H9 (cell line): ENCODE data around the gene C12orf57. TPM values are rescaled to one million over a fixed set of nuclear protein-coding genes. Genes with fewer than 3 reads are reported as not detected.
A peak's percentile ranks its signal among the peaks of the same experiment; 100 is the strongest.

ENCODE experiments used
- DNase-seq: peaks from one replicate; pipeline ENCODE4 v3.0.0-alpha.2; 2017
- H2AFZ ChIP-seq: one replicate; pipeline ENCODE4 v1.6.1; 2013; ENCODE audit warnings: mild to moderate bottlenecking, low read length, control low read depth, moderate library complexity
- H2AK5ac ChIP-seq: 2 replicates; pipeline ENCODE4 v1.6.1; 2013; ENCODE audit warnings: low read length, control low read depth, mixed read lengths; ENCODE audit not compliant: insufficient read length
- H2BK120ac ChIP-seq: one replicate; pipeline ENCODE4 v1.6.1; 2013; ENCODE audit warnings: low read depth, mild to moderate bottlenecking, low read length, control low read depth, inconsistent platforms; ENCODE audit not compliant: poor library complexity, severe bottlenecking
- H2BK12ac ChIP-seq: 2 replicates; pipeline ENCODE4 v1.6.1; 2013; ENCODE audit warnings: low read length, control low read depth, mixed read lengths, low read depth; ENCODE audit not compliant: insufficient read length
- H2BK15ac ChIP-seq: 2 replicates; pipeline ENCODE4 v1.6.1; 2013; ENCODE audit warnings: low read depth, low read length, control low read depth
- H2BK20ac ChIP-seq: one replicate; pipeline ENCODE4 v1.6.1; 2013; ENCODE audit warnings: low read depth, mild to moderate bottlenecking, low read length, control low read depth, inconsistent platforms; ENCODE audit not compliant: poor library complexity, severe bottlenecking
- H2BK5ac ChIP-seq: 2 replicates; pipeline ENCODE4 v1.6.1; 2013; ENCODE audit warnings: low read length, control low read depth, mixed read lengths; ENCODE audit not compliant: insufficient read length
- H3K14ac ChIP-seq: 2 replicates; pipeline ENCODE4 v1.6.1; 2013; ENCODE audit warnings: low read length, control low read depth; ENCODE audit not compliant: insufficient read depth
- H3K18ac ChIP-seq: 2 replicates; pipeline ENCODE4 v1.6.1; 2013; ENCODE audit warnings: low read depth, mild to moderate bottlenecking, mixed read lengths, low read length, control low read depth; ENCODE audit not compliant: insufficient read length
- H3K23ac ChIP-seq: 2 replicates; pipeline ENCODE4 v1.6.1; 2013; ENCODE audit warnings: low read length, control low read depth, mixed read lengths, low read depth; ENCODE audit not compliant: insufficient read length
- H3K23me2 ChIP-seq: 2 replicates; pipeline ENCODE4 v1.6.1; 2013; ENCODE audit warnings: low read depth, mild to moderate bottlenecking, mixed read lengths, low read length, control low read depth; ENCODE audit not compliant: insufficient read length, poor library complexity, severe bottlenecking
- H3K27ac ChIP-seq: 2 replicates; pipeline ENCODE4 v1.5.1; 2013; ENCODE audit warnings: low read length, control low read depth, mixed read lengths, low read depth; ENCODE audit not compliant: insufficient read length
- H3K27me3 ChIP-seq: 2 replicates; pipeline ENCODE4 v1.6.1; 2013; ENCODE audit warnings: low read length, control low read depth, inconsistent platforms; ENCODE audit not compliant: insufficient read depth
- H3K4ac ChIP-seq: 2 replicates; pipeline ENCODE4 v1.6.1; 2013; ENCODE audit warnings: low read depth, mild to moderate bottlenecking, control low read depth, inconsistent platforms, low read length, moderate library complexity
- H3K4me1 ChIP-seq: 2 replicates; pipeline ENCODE4 v1.6.1; 2013; ENCODE audit warnings: low read length, control low read depth, inconsistent platforms; ENCODE audit not compliant: insufficient read depth
- H3K4me2 ChIP-seq: 2 replicates; pipeline ENCODE4 v1.6.1; 2013; ENCODE audit warnings: low read length, control low read depth, mixed read lengths; ENCODE audit not compliant: insufficient read length, insufficient read depth
- H3K56ac ChIP-seq: 2 replicates; pipeline ENCODE4 v1.6.1; 2013; ENCODE audit warnings: low read depth, mild to moderate bottlenecking, mixed read lengths, low read length, control low read depth; ENCODE audit not compliant: insufficient read length
- H3K79me1 ChIP-seq: 2 replicates; pipeline ENCODE4 v1.6.1; 2013; ENCODE audit warnings: low read depth, mild to moderate bottlenecking, moderate library complexity, low read length, control low read depth, inconsistent platforms; ENCODE audit not compliant: insufficient read depth, poor library complexity, severe bottlenecking
- H3K79me2 ChIP-seq: 2 replicates; pipeline ENCODE4 v1.6.1; 2013; ENCODE audit warnings: low read length, control low read depth, inconsistent platforms; ENCODE audit not compliant: insufficient read depth
- H3K9ac ChIP-seq: 2 replicates; pipeline ENCODE4 v1.6.1; 2013; ENCODE audit warnings: low read length, control low read depth, mixed read lengths; ENCODE audit not compliant: insufficient read length; ENCODE audit errors: extremely low read depth
- H3K9me3 ChIP-seq: one replicate; pipeline ENCODE4 v1.6.1; 2013; ENCODE audit warnings: low read depth, low read length, inconsistent platforms; ENCODE audit not compliant: control insufficient read depth
- H3T11ph ChIP-seq: one replicate; pipeline ENCODE4 v1.6.1; 2013; ENCODE audit warnings: mild to moderate bottlenecking, low read length, control low read depth, inconsistent platforms
- H4K20me1 ChIP-seq: one replicate; pipeline ENCODE4 v1.6.1; 2013; ENCODE audit not compliant: control insufficient read depth, insufficient read length, insufficient read depth
- H4K5ac ChIP-seq: 2 replicates; pipeline ENCODE4 v1.6.1; 2013; ENCODE audit warnings: low read depth, mild to moderate bottlenecking, mixed read lengths, low read length, control low read depth; ENCODE audit not compliant: insufficient read length
- H4K8ac ChIP-seq: replicated peaks from 2 replicates; pipeline ENCODE4 v1.6.1; 2013; ENCODE audit warnings: low read length, control low read depth, mixed read lengths, low read depth; ENCODE audit not compliant: insufficient read length
- H4K91ac ChIP-seq: 2 replicates; pipeline ENCODE4 v1.6.1; 2013; ENCODE audit warnings: low read depth, mild to moderate bottlenecking, moderate library complexity, mixed read lengths, low read length, control low read depth; ENCODE audit not compliant: insufficient read length
- H3K27ac Mint-ChIP-seq, 3 experiments: 2 replicates in 2 of 3; 3 replicates in 1 of 3; pipeline ENCODE4 v1.8.0; 2020 to 2021; ENCODE audit warnings: mixed read lengths in 3 of 3, mild to moderate bottlenecking in 1 of 3, moderate library complexity in 1 of 3
- H3K27me3 Mint-ChIP-seq: 2 replicates; pipeline ENCODE4 v1.8.0; 2021; ENCODE audit warnings: low read depth, mild to moderate bottlenecking, moderate library complexity, mixed read lengths
- H3K36me3 Mint-ChIP-seq, 3 experiments: 2 replicates in 2 of 3; 3 replicates in 1 of 3; pipeline ENCODE4 v1.8.0; 2020 to 2021; ENCODE audit warnings: low read depth in 3 of 3, mixed read lengths in 3 of 3; ENCODE audit not compliant: insufficient read depth in 1 of 3
- H3K4me1 Mint-ChIP-seq, 2 experiments: 2 replicates each; pipeline ENCODE4 v1.8.0; 2020; ENCODE audit warnings: mixed read lengths in 2 of 2
- H3K4me3 Mint-ChIP-seq, 2 experiments: 2 replicates in 1 of 2; 3 replicates in 1 of 2; pipeline ENCODE4 v1.8.0; 2020 to 2021; ENCODE audit warnings: mild to moderate bottlenecking in 2 of 2, mixed read lengths in 2 of 2, moderate library complexity in 1 of 2
- H3K9me3 Mint-ChIP-seq, 2 experiments: 2 replicates in 1 of 2; 3 replicates in 1 of 2; pipeline ENCODE4 v1.8.0; 2020; ENCODE audit warnings: mild to moderate bottlenecking in 2 of 2, mixed read lengths in 2 of 2, moderate library complexity in 1 of 2
- CTCF ChIP-seq: fragments of 200-600 bp; sonication (generic); conservative IDR thresholded peaks from 3 replicates; pipeline ENCODE4 v1.8.0; 2021; ENCODE audit warnings: antibody characterized with exemption, mild to moderate bottlenecking
- WGBS: extraction: QIAGEN DNeasy Blood & Tissue Kit; methylation state at CpG from one replicate; pipeline ENCODE4 v1.1.7; 2013; ENCODE audit warnings: missing lambda C conversion rate, low lambda C conversion rate, mixed read lengths; ENCODE audit not compliant: insufficient read length; ENCODE audit errors: extremely low coverage; 5-methylcytosine and 5-hydroxymethylcytosine counted together
- total RNA-seq: library from RNA; stranded (reverse); gene quantifications from 2 replicates; pipeline ENCODE4 v1.2.1, GENCODE V29; 2021

Gene C12orf57
- total RNA-seq, 1 experiment from 2014 or later: 195 TPM

DNA sequence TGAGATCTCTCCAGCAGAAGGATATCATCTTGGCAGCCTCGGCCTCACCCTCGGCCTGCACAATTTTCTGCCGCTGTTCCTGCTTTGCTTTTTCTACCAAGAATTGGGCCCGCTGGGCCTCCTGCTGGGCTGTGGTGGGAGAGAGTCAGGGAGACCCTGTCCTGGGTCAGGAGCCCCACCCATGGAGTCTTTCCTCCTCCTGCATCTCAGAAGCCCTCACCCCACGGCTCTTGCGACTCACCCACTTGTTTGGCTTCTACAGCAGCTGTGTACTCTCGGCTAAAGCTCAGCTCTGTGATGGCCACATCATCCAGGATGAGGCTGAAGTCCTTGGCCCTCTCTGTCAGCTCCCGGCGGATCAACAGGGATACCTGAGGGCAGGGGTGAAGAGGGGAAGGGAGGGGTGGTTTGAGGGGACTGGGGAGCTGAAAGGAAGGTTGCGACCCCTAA, 23.9 kb downstream of the C12orf57 start:
- no peak overlapping the region for H2BK12ac ChIP-seq
- no peak overlapping the region for H3T11ph ChIP-seq
- no peaks in the 10 kb centered on the region for H3K27me3 ChIP-seq
- H3K9me3 ChIP-seq: no peaks in the 10 kb centered on the region
- no peak overlapping the region for H4K5ac ChIP-seq
- H3K56ac ChIP-seq: no peak overlapping the region
- no peaks in the 10 kb centered on the region for H3K27me3 Mint-ChIP-seq
- no peak overlapping the region for H4K8ac ChIP-seq
- no peak overlapping the region for H2AFZ ChIP-seq
- H3K9ac ChIP-seq: no peak overlapping the region
- no peak overlapping the region for H2BK120ac ChIP-seq
- no peak overlapping the region for H2AK5ac ChIP-seq
- 0 out of 2 replicates have a peak, but pooled peaks cover 3% of the 10 kb centered on the region for H3K4me1 ChIP-seq
- H3K18ac ChIP-seq: no peak overlapping the region
- H3K27ac ChIP-seq: no peak overlapping the region
- no peak overlapping the region for H2BK5ac ChIP-seq
- peaks cover 7% of the 10 kb centered on the region for H3K79me1 ChIP-seq
- no peak overlapping the region for H3K14ac ChIP-seq
- no peak for DNase-seq
- H3K23me2 ChIP-seq: peaks cover 7% of the 10 kb centered on the region
- no peak overlapping the region for H4K91ac ChIP-seq
- H3K23ac ChIP-seq: no peak overlapping the region
- H3K4me2 ChIP-seq: no peak overlapping the region
- H2BK15ac ChIP-seq: no peak overlapping the region
- H3K4me1 Mint-ChIP-seq: peaks cover 36 to 55% of the 10 kb centered on the region in 2 experiments
- WGBS: no CpG with 5 or more reads among the region's 10 CpGs
- H3K4me3 Mint-ChIP-seq: 0 out of 5 replicates have a peak overlapping the region, but pooled peaks of 1 of the 2 experiments have one; percentile 4
- H3K4ac ChIP-seq: no peak overlapping the region
- H3K27ac Mint-ChIP-seq: peak overlapping the region in 1 of 3 experiments; percentile 85; a peak in 1 of 7 replicates
- H3K79me2 ChIP-seq: peaks cover 15% of the 10 kb centered on the region; the same call in 1 of the 2 replicates
- H3K9me3 Mint-ChIP-seq: no peaks in the 10 kb centered on the region; a peak in 2 of 5 replicates
- H3K36me3 Mint-ChIP-seq: peaks cover 39 to 67% (median 53%) of the 10 kb centered on the region in 3 experiments
- no peak for TF ChIP-seq CTCF
- peaks cover 2% of the 10 kb centered on the region for H4K20me1 ChIP-seq
- no peak overlapping the region for H2BK20ac ChIP-seq
